Transverse colon (tissue), 4 donors: Measurements from ENCODE around the gene DBX2.

Source experiments
- CTCF ChIP-seq, 5 experiments: fragments of 200-600 bp in 3 of 5; fragments of 450-650 bp in 2 of 5; sonication (generic) in 3 of 5; IDR thresholded peaks; 1 replicate in 2 of 5; 2 replicates in 3 of 5; pipeline ENCODE4 v1.5.1; 2016 to 2017; ENCODE audit warnings: antibody characterized with exemption in 5 of 5, inconsistent platforms in 3 of 5, mild to moderate bottlenecking in 2 of 5, moderate library complexity in 1 of 5
- POLR2A ChIP-seq: fragments of 450-650 bp; IDR thresholded peaks from one replicate; pipeline ENCODE4 v1.6.1; 2016; ENCODE audit warnings: antibody characterized with exemption, mild to moderate bottlenecking, moderate library complexity
- POLR2AphosphoS5 ChIP-seq, 3 donors: sonication (generic); formaldehyde crosslinking; IDR thresholded peaks; one replicate each; pipeline ENCODE4 v1.6.1; 2016; ENCODE audit warnings: antibody characterized with exemption in 3 of 3

GRCh38 chr12:44976246-44976645 lies 74.7 kb downstream of the DBX2 start:
- no peak for TF ChIP-seq CTCF (IDR thresholded peaks at IDR 0.05)
- no peak for TF ChIP-seq POLR2A
- TF ChIP-seq POLR2AphosphoS5 (IDR thresholded peaks at IDR 0.05), result no peak
